GM12892 (cell line): ENCODE data around the gene BCL11B.

Experiments
- POLR2A ChIP-seq: IDR thresholded peaks from 2 replicates; pipeline ENCODE4 v1.6.1; 2011; ENCODE audit warnings: low read depth, low read length, control low read depth
- POLR2AphosphoS5 ChIP-seq: IDR thresholded peaks from 2 replicates; pipeline ENCODE4 v1.6.1; 2011; ENCODE audit warnings: low read depth, low read length, control low read depth

DNA sequence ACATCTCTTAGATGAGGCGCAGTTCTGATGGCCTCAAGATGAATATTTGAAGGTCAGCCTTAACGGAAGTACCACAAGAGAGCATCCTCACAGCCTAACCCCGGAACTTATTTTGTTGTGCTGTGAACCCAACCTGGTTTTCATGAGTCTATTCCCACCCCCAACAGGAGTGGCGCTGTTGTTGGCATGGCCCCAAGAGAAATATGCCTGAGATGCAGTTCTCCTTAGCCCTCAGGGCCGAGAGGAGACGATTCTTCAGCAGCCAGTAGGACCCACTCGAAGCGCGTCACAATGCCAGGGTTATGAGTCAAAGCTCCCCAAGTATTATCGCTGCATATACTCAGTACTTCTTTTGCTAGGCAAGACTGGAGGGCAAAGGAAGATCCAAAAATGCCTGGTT, 24.5 kb upstream of the BCL11B start:
- TF ChIP-seq POLR2A (no peak), POLR2AphosphoS5 (no peak)
